Loucy (cell line): ENCODE measurements around the gene TPM2.

ENCODE experiments used
- H2AFZ ChIP-seq: fragments of 200-600 bp; sonication (generic); 2 replicates; pipeline ENCODE4 v1.6.0; 2016; ENCODE audit warnings: antibody characterized with exemption, mild to moderate bottlenecking, low read length, moderate library complexity
- H3F3A ChIP-seq: fragments of 200-600 bp; 2 replicates; pipeline ENCODE4 v1.6.0; 2016; ENCODE audit warnings: antibody characterized with exemption, low read depth, mild to moderate bottlenecking
- H3K27me3 ChIP-seq: fragments of 200-600 bp; sonication (generic); 2 replicates; pipeline ENCODE4 v1.6.1; 2014; ENCODE audit warnings: low read length, mild to moderate bottlenecking; ENCODE audit not compliant: insufficient read depth, poor library complexity, severe bottlenecking
- H3K36me3 ChIP-seq: fragments of 200-600 bp; sonication (generic); 2 replicates; pipeline ENCODE4 v1.6.1; 2016; ENCODE audit warnings: low read length; ENCODE audit not compliant: insufficient read depth
- H3K4me1 ChIP-seq: fragments of 200-600 bp; sonication (generic); 2 replicates; pipeline ENCODE4 v1.5.1; 2014; ENCODE audit warnings: low read length, mild to moderate bottlenecking; ENCODE audit not compliant: insufficient read depth, poor library complexity, severe bottlenecking
- H3K4me2 ChIP-seq: fragments of 200-600 bp; sonication (generic); 2 replicates; pipeline ENCODE4 v1.6.0; 2014; ENCODE audit warnings: antibody characterized with exemption, low read length, low read depth, mild to moderate bottlenecking; ENCODE audit not compliant: poor library complexity, severe bottlenecking
- H3K4me3 ChIP-seq: fragments of 200-600 bp; sonication (generic); 2 replicates; pipeline ENCODE4 v1.5.1; 2014; ENCODE audit warnings: low read length, mild to moderate bottlenecking, mixed read lengths; ENCODE audit not compliant: poor library complexity, severe bottlenecking
- H3K79me2 ChIP-seq: fragments of 200-600 bp; sonication (generic); 2 replicates; pipeline ENCODE4 v1.6.1; 2014; ENCODE audit warnings: low read length; ENCODE audit not compliant: insufficient read depth
- H3K9ac ChIP-seq: fragments of 200-600 bp; sonication (generic); 2 replicates; pipeline ENCODE4 v1.6.0; 2014; ENCODE audit warnings: mild to moderate bottlenecking, low read depth, low read length, moderate library complexity; ENCODE audit not compliant: poor library complexity, severe bottlenecking
- H3K9me2 ChIP-seq: fragments of 200-600 bp; sonication (generic); replicated peaks from 2 replicates; pipeline ENCODE4 v1.6.1; 2016; ENCODE audit warnings: low read depth, low read length, mixed read lengths
- H3K9me3 ChIP-seq: fragments of 200-600 bp; sonication (generic); 2 replicates; pipeline ENCODE4 v1.6.1; 2014; ENCODE audit warnings: mild to moderate bottlenecking, antibody characterized with exemption, low read length, low read depth; ENCODE audit not compliant: insufficient read depth
- H4K20me1 ChIP-seq: fragments of 200-600 bp; sonication (generic); 2 replicates; pipeline ENCODE4 v1.6.0; 2014; ENCODE audit warnings: antibody characterized with exemption, low read length, mild to moderate bottlenecking; ENCODE audit not compliant: insufficient read depth, poor library complexity, severe bottlenecking
- CTCF ChIP-seq: fragments of 200-600 bp; sonication (generic); conservative IDR thresholded peaks from 2 replicates; pipeline ENCODE4 v1.5.1; 2014; ENCODE audit warnings: mild to moderate bottlenecking, antibody characterized with exemption, low read length
- EZH2phosphoT487 ChIP-seq: fragments of 200-600 bp; IDR thresholded peaks from 2 replicates; pipeline ENCODE4 v1.6.1; 2018; ENCODE audit warnings: antibody characterized with exemption, mild to moderate bottlenecking, moderate library complexity, borderline replicate concordance

The TPM2 gene

DNA sequence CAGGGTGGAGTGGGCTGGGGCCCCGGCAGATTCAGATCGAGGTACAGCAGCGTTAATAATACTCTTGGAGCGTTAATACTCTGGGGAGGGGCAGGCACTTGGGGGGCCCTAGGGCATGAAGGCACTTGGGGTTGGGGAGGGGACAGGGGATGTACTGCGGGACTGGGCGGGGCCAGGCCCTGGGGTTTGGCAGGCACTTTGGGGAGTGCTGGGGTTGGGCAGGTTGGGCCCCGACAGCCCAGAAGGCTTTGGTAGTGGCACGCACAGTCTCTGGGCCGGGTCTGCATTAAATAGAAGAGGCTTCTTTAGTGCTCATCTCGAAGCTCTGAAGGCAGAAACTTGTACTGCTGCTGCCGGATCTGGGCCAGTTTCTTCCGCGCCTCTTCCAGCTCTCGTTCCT lies 7.8 kb upstream of the TPM2 start:
- no peaks in the 10 kb centered on the region for H3K9me3 ChIP-seq
- H3K79me2 ChIP-seq, result no peaks in the 10 kb centered on the region
- peaks cover 61% of the 10 kb centered on the region; the same call in 1 of the 2 replicates for H3K36me3 ChIP-seq
- no peaks in the 10 kb centered on the region for H3F3A ChIP-seq
- H4K20me1 ChIP-seq, result no peaks in the 10 kb centered on the region
- H3K4me2 ChIP-seq, result no peak overlapping the region
- no peak overlapping the region for H3K4me3 ChIP-seq
- H3K9me2 ChIP-seq, result no peaks in the 10 kb centered on the region
- no peaks in the 10 kb centered on the region for H3K4me1 ChIP-seq
- no peak for TF ChIP-seq CTCF
- TF ChIP-seq EZH2phosphoT487, result no peak
- no peak overlapping the region for H2AFZ ChIP-seq
- no peaks in the 10 kb centered on the region for H3K27me3 ChIP-seq
- H3K9ac ChIP-seq, result no peak overlapping the region

DNA sequence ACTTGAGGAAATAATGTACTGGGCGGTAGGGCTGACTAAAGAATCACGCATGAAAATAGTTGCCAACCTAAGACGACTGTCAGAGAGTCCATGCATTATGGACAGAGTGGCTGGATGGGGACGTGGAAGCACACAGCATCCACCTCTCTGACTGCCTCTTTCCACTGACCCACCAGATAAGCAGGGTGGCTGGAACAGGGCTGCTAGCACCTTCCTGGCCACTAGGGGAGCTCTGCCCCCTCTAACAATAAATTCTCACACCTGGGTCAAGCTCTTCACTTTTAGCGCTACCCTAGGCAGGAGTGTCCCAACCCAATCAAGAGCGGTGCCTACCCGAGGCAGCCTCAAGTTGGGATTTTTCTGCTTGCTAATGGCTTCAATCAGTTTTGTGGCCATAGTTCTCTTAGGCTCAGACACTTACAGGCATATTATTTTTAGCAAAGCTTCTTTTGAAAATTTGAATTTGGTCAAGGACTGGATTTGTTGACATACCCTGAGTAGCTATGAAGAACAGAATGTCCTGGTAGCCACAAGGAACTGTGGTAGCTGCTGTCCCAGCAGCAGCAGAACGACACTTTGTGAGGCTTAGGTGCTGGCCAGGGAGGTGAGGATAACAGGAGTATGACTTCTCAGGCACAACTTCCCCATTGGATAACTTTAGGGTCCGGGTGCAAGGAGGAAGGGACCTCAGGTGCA lies 6.9 kb upstream of the TPM2 start:
- Histone ChIP-seq H3K36me3 (peaks cover 54% of the 10 kb centered on the region; the same call in 1 of the 2 replicates), H3K79me2 (no peaks in the 10 kb centered on the region), H3K9me2 (no peaks in the 10 kb centered on the region), H4K20me1 (no peaks in the 10 kb centered on the region), H3F3A (no peaks in the 10 kb centered on the region), H3K27me3 (no peaks in the 10 kb centered on the region), H2AFZ (no peak overlapping the region), H3K9ac (no peak overlapping the region), H3K4me3 (no peak overlapping the region), H3K4me2 (no peak overlapping the region), H3K4me1 (no peaks in the 10 kb centered on the region), H3K9me3 (no peaks in the 10 kb centered on the region)
- peak; percentile 95 for TF ChIP-seq CTCF
- no peak for TF ChIP-seq EZH2phosphoT487

GRCh38 chr9:35695943-35696401 lies 6.2 kb upstream of the TPM2 start:
- H3K9me2 ChIP-seq, result no peaks in the 10 kb centered on the region
- H3F3A ChIP-seq, result no peaks in the 10 kb centered on the region
- no peaks in the 10 kb centered on the region for H3K79me2 ChIP-seq
- H3K27me3 ChIP-seq, result no peaks in the 10 kb centered on the region
- H3K4me1 ChIP-seq, result no peaks in the 10 kb centered on the region
- no peak overlapping the region for H3K4me2 ChIP-seq
- no peak overlapping the region for H2AFZ ChIP-seq
- H3K36me3 ChIP-seq, result peaks cover 48% of the 10 kb centered on the region; the same call in 1 of the 2 replicates
- no peaks in the 10 kb centered on the region for H3K9me3 ChIP-seq
- H3K4me3 ChIP-seq, result no peak overlapping the region
- TF ChIP-seq CTCF (no peak), EZH2phosphoT487 (no peak)
- no peaks in the 10 kb centered on the region for H4K20me1 ChIP-seq
- no peak overlapping the region for H3K9ac ChIP-seq
